Neuronal stem cell (in vitro differentiated cells): ENCODE measurements around the gene LRRK2.

Experiments
- DNase-seq: peaks from one replicate; pipeline ENCODE4 v3.0.0-alpha.2; 2013; ENCODE audit warnings: low spot score
- H2AFZ ChIP-seq: one replicate; pipeline ENCODE4 v1.6.1; 2013; ENCODE audit warnings: mild to moderate bottlenecking, low read length, inconsistent platforms
- H2AK5ac ChIP-seq: 2 replicates; pipeline ENCODE4 v1.6.1; 2013; ENCODE audit warnings: low read depth, mild to moderate bottlenecking, inconsistent platforms, low read length, moderate library complexity, mixed read lengths
- H2BK120ac ChIP-seq: 2 replicates; pipeline ENCODE4 v1.6.1; 2013; ENCODE audit warnings: low read depth, mild to moderate bottlenecking, inconsistent platforms, low read length, moderate library complexity, mixed read lengths
- H2BK12ac ChIP-seq: one replicate; pipeline ENCODE4 v1.6.1; 2013; ENCODE audit warnings: low read length, inconsistent platforms
- H2BK15ac ChIP-seq: 2 replicates; pipeline ENCODE4 v1.6.1; 2013; ENCODE audit warnings: mild to moderate bottlenecking, low read length, inconsistent platforms, mixed read lengths
- H2BK5ac ChIP-seq: one replicate; pipeline ENCODE4 v1.6.1; 2013; ENCODE audit warnings: inconsistent platforms, mild to moderate bottlenecking, low read length, moderate library complexity
- H3K14ac ChIP-seq: one replicate; pipeline ENCODE4 v1.6.1; 2013; ENCODE audit warnings: low read length, inconsistent platforms
- H3K18ac ChIP-seq: 2 replicates; pipeline ENCODE4 v1.6.1; 2013; ENCODE audit warnings: low read length, inconsistent platforms
- H3K23ac ChIP-seq: 2 replicates; pipeline ENCODE4 v1.6.1; 2013; ENCODE audit warnings: low read depth, mild to moderate bottlenecking, mixed read lengths, low read length, inconsistent platforms; ENCODE audit not compliant: poor library complexity
- H3K27ac ChIP-seq: replicated peaks from 3 replicates; pipeline ENCODE4 v1.5.1; 2013; ENCODE audit warnings: low read length, inconsistent platforms
- H3K27me3 ChIP-seq, 3 experiments: 2 replicates each; pipeline ENCODE4 v1.6.1; 2013; ENCODE audit warnings: low read length in 3 of 3, mild to moderate bottlenecking in 2 of 3, inconsistent platforms in 1 of 3, low read depth in 1 of 3, mixed read lengths in 1 of 3, moderate library complexity in 1 of 3; ENCODE audit not compliant: control insufficient read depth in 3 of 3, insufficient read depth in 3 of 3
- H3K36me3 ChIP-seq, 2 donors: replicated peaks in 1 of 2; 2 replicates each; pipeline ENCODE4 v1.6.1; 2013; ENCODE audit warnings: low read length in 2 of 2; ENCODE audit not compliant: control insufficient read depth in 2 of 2, insufficient read depth in 2 of 2
- H3K4ac ChIP-seq: 2 replicates; pipeline ENCODE4 v1.6.1; 2013; ENCODE audit warnings: inconsistent platforms, mild to moderate bottlenecking, low read length, moderate library complexity
- H3K4me1 ChIP-seq, 2 donors: 1 replicate in 1 of 2; 2 replicates in 1 of 2; pipeline ENCODE4 v1.6.1; 2013; ENCODE audit warnings: low read length in 2 of 2, low read depth in 1 of 2; ENCODE audit not compliant: control insufficient read depth in 2 of 2, insufficient read depth in 1 of 2
- H3K4me2 ChIP-seq: one replicate; pipeline ENCODE4 v1.6.1; 2013; ENCODE audit warnings: mild to moderate bottlenecking, low read length, inconsistent platforms; ENCODE audit not compliant: insufficient read depth, poor library complexity, severe bottlenecking
- H3K4me3 ChIP-seq, 2 donors: 2 replicates each; pipeline ENCODE4 v1.5.1; 2013; ENCODE audit warnings: low read length in 2 of 2, mild to moderate bottlenecking in 2 of 2, inconsistent platforms in 1 of 2, moderate library complexity in 1 of 2
- H3K79me1 ChIP-seq: one replicate; pipeline ENCODE4 v1.6.1; 2013; ENCODE audit warnings: low read depth, mild to moderate bottlenecking, inconsistent platforms, low read length, moderate library complexity
- H3K9ac ChIP-seq: one replicate; pipeline ENCODE4 v1.6.1; 2013; ENCODE audit warnings: mild to moderate bottlenecking, low read depth, low read length, inconsistent platforms; ENCODE audit not compliant: poor library complexity
- H3K9me3 ChIP-seq, 2 donors: replicated peaks in 1 of 2; 2 replicates each; pipeline versions ENCODE3 to v1.6.1; 2013; ENCODE audit warnings: low read length in 2 of 2, mild to moderate bottlenecking in 2 of 2, inconsistent platforms in 1 of 2, low read depth in 1 of 2, mixed read lengths in 1 of 2, moderate library complexity in 1 of 2; ENCODE audit not compliant: control insufficient read depth in 2 of 2, insufficient read depth in 1 of 2
- H4K8ac ChIP-seq: one replicate; pipeline ENCODE4 v1.6.1; 2013; ENCODE audit warnings: low read depth, mild to moderate bottlenecking, inconsistent platforms, low read length, moderate library complexity
- H4K91ac ChIP-seq: one replicate; pipeline ENCODE4 v1.6.1; 2013; ENCODE audit warnings: low read length, low read depth, mild to moderate bottlenecking, inconsistent platforms; ENCODE audit not compliant: poor library complexity
- WGBS, 2 donors: extraction: QIAGEN DNeasy Blood & Tissue Kit; methylation state at CpG; one replicate each; pipeline ENCODE4 v1.1.7; 2013; ENCODE audit warnings: missing lambda C conversion rate in 2 of 2, mixed read lengths in 1 of 2; ENCODE audit not compliant: insufficient read length in 2 of 2, insufficient replicate concordance in 1 of 2; ENCODE audit errors: extremely low coverage in 2 of 2; 5-methylcytosine and 5-hydroxymethylcytosine counted together

LRRK2 gene

DNA sequence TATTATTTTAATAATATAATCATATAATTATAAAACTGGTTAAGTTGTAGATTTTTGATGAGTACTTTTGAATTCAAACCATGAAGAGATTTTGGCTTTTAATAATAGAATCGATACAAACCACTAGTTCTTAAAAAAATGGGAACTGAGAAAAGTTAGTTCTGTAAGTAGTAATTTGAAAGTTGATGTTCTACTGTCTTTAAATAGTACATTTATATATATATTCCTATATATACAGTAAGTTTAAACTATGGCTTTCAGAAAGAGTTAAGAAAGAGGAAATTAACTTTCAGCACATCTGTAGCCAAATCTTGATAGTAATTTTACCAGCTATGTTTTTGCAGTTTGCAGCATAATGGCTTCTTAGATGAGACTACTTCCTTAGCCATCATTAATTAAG, 7.8 kb downstream of the LRRK2 start:
- Histone ChIP-seq H4K91ac (no peak overlapping the region), H2BK120ac (no peak overlapping the region), H3K4me2 (no peak overlapping the region), H3K79me1 (no peaks in the 10 kb centered on the region), H3K27me3 (no peaks in the 10 kb centered on the region), H4K8ac (no peak overlapping the region), H3K14ac (no peak overlapping the region), H3K18ac (no peak overlapping the region), H3K4ac (no peak overlapping the region), H3K23ac (no peak overlapping the region), H2BK15ac (no peak overlapping the region), H3K36me3 (no peaks in the 10 kb centered on the region), H3K9ac (no peak overlapping the region), H3K9me3 (no peaks in the 10 kb centered on the region), H2AFZ (no peak overlapping the region), H2AK5ac (no peak overlapping the region), H3K27ac (no peak overlapping the region), H2BK12ac (no peak overlapping the region), H3K4me3 (no peak overlapping the region), H2BK5ac (no peak overlapping the region), H3K4me1 (no peaks in the 10 kb centered on the region)
- no CpG with 5 or more reads among the region's 1 CpG for WGBS, 2 donors
- no peak for DNase-seq

DNA sequence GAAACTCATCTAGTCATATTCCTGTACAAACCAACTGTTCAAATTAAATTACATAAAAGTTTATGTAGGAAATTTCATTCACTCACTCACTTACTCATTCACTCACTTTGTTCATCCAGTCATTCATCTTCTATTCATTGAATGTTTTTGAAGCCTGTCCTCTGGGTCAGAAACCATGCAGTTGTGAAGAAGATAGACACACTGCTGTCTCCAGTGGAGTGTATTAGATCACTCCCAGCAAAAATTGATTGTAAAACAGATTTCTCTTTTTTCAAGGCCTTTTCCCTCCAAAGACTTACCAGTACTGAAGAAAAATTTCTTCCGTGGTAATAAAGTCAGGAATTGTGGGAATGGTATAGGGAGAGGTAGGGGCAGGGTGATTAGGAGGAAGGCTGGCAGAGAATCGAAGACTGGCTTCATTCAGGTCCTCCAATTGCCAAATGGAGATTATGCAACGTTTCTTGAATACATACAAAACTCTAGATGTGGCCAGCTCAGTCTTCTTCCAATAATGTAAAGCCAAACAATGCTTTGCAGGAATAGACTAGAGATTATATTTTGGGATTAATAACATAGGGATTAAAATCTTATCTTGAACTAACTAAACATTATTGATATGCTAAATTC, 9.1 kb downstream of the LRRK2 start:
- Histone ChIP-seq H2AK5ac (no peak overlapping the region), H4K8ac (no peak overlapping the region), H3K9me3 (no peaks in the 10 kb centered on the region), H3K4me1 (no peaks in the 10 kb centered on the region), H3K4me2 (no peak overlapping the region), H3K9ac (no peak overlapping the region), H4K91ac (no peak overlapping the region), H3K4ac (no peak overlapping the region), H3K18ac (no peak overlapping the region), H2BK12ac (no peak overlapping the region), H3K27me3 (no peaks in the 10 kb centered on the region), H2AFZ (no peak overlapping the region), H2BK120ac (no peak overlapping the region), H3K4me3 (no peak overlapping the region), H3K14ac (no peak overlapping the region), H3K79me1 (no peaks in the 10 kb centered on the region), H3K36me3 (no peaks in the 10 kb centered on the region), H2BK5ac (no peak overlapping the region), H3K27ac (no peak overlapping the region), H3K23ac (no peak overlapping the region), H2BK15ac (no peak overlapping the region)
- no peak for DNase-seq
- no CpG with 5 or more reads among the region's 3 CpGs for WGBS, 2 donors

DNA sequence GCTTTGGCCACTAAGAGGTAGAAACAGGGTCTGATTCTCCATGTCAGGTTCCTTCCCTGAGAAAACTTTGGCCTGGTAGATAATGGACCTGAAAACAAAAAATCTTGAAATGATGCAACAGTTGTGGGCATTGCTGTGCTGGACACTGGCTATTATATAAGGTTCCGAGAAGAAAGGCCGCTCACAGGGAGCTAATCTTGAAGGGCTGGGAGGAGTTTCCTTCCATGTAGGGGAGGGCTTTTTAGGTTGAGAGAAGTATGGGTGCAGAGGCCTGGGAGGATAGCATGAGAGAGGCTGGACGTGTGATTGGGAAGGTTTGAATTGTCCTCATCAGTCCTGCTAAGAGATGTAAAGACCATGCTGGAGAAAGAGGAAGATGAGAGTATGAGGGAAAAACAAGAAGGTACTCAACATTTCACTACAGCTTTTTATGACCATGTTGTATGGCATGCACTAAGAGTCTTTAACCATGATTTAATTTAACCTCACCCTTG, 11.6 kb downstream of the LRRK2 start:
- no peak overlapping the region for H3K4me3 ChIP-seq
- H2AFZ ChIP-seq = no peak overlapping the region
- H3K14ac ChIP-seq = no peak overlapping the region
- DNase-seq = no peak
- H2BK12ac ChIP-seq = no peak overlapping the region
- no CpG with 5 or more reads among the region's 3 CpGs for WGBS, 2 donors
- no peak overlapping the region for H3K23ac ChIP-seq
- H3K4me2 ChIP-seq = no peak overlapping the region
- no peaks in the 10 kb centered on the region for H3K9me3 ChIP-seq
- H3K79me1 ChIP-seq = no peaks in the 10 kb centered on the region
- H3K4ac ChIP-seq = no peak overlapping the region
- H3K18ac ChIP-seq = no peak overlapping the region
- no peak overlapping the region for H3K27ac ChIP-seq
- H2AK5ac ChIP-seq = no peak overlapping the region
- H4K8ac ChIP-seq = no peak overlapping the region
- no peaks in the 10 kb centered on the region for H3K36me3 ChIP-seq
- no peak overlapping the region for H2BK5ac ChIP-seq
- H3K27me3 ChIP-seq = no peaks in the 10 kb centered on the region
- H3K9ac ChIP-seq = no peak overlapping the region
- no peak overlapping the region for H2BK120ac ChIP-seq
- no peak overlapping the region for H2BK15ac ChIP-seq
- H4K91ac ChIP-seq = no peak overlapping the region
- no peaks in the 10 kb centered on the region for H3K4me1 ChIP-seq

DNA sequence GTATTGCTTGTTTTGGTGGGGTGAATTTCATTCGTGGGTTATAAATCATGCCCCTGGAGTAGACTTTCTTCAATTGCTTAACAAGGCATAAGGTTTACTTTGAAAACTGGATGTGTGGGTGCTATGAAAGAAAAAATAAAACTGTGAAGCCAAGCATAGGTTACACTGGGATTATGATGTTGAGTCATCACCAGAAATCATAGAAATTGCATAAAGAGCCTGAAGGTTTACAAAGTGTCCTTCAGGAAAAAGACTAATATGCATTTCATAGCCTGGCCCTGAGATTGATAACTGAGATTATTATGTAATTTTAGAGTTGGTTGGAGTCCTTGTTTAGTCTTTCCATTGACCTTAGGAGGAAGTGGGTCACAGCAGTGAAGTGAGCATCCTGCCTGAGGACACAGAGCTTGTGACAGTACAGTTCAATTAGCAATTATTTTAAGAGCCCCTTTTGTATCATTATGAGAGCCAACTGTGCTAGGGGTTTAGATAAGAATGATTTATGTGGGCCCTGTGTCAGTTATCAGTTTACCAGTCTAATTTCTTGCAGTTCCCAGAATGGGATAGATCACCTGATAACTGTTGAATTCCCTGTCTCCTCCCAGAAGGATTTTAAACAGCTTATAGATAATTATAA, 13.6 kb downstream of the LRRK2 start:
- Histone ChIP-seq H3K27ac (no peak overlapping the region), H3K9ac (no peak overlapping the region), H2AK5ac (no peak overlapping the region), H3K18ac (no peak overlapping the region), H3K4me3 (no peak overlapping the region), H2BK15ac (no peak overlapping the region), H3K4me2 (no peak overlapping the region), H3K36me3 (no peaks in the 10 kb centered on the region), H3K4ac (no peak overlapping the region), H4K91ac (no peak overlapping the region), H3K14ac (no peak overlapping the region), H2BK12ac (no peak overlapping the region), H3K4me1 (no peaks in the 10 kb centered on the region), H2BK5ac (no peak overlapping the region), H2AFZ (no peak overlapping the region), H2BK120ac (no peak overlapping the region), H3K79me1 (no peaks in the 10 kb centered on the region), H3K27me3 (no peaks in the 10 kb centered on the region), H4K8ac (no peak overlapping the region), H3K9me3 (no peaks in the 10 kb centered on the region), H3K23ac (no peak overlapping the region)
- no peak for DNase-seq
- no CpG with 5 or more reads among the region's 1 CpG for WGBS, 2 donors
